Measurements from ENCODE around the gene TRIP13.

The TRIP13 gene

GRCh38 chr5:955886-956761 is 63.4 kb downstream of the TRIP13 start:
- DNase-seq (ENCODE audit: low spot score) = no peak

- no peak for DNase-seq (ENCODE audit: low spot score)
These were observed 64.5 kb downstream of the TRIP13 start for GRCh38 chr5:956941-957747.

- no peak for DNase-seq (ENCODE audit: low spot score)
These were observed 65.2 kb downstream of the TRIP13 start for GRCh38 chr5:957748-958485.

- no peak for DNase-seq (ENCODE audit: low spot score)
These were observed 66.3 kb downstream of the TRIP13 start for GRCh38 chr5:958701-959571.

GRCh38 chr5:959581-960531 is 67.2 kb downstream of the TRIP13 start:
- DNase-seq (ENCODE audit: low spot score) = no peak

- DNase-seq (ENCODE audit: low spot score) = no peak
These were observed 67.9 kb downstream of the TRIP13 start for GRCh38 chr5:960551-960950.

GRCh38 chr5:961002-961710 is 68.5 kb downstream of the TRIP13 start:
- no peak for DNase-seq (ENCODE audit: low spot score)

GRCh38 chr5:961711-962240 is 69.1 kb downstream of the TRIP13 start:
- no peak for DNase-seq (ENCODE audit: low spot score)

- no peak for DNase-seq (ENCODE audit: low spot score)
These were observed 69.7 kb downstream of the TRIP13 start for GRCh38 chr5:962386-962785.

GRCh38 chr5:962801-963200 is 70.1 kb downstream of the TRIP13 start:
- no peak for DNase-seq (ENCODE audit: low spot score)

GRCh38 chr5:963310-963672 is 70.6 kb downstream of the TRIP13 start:
- no peak for DNase-seq (ENCODE audit: low spot score)

- no peak for DNase-seq (ENCODE audit: low spot score)
These were observed 71.2 kb downstream of the TRIP13 start for GRCh38 chr5:963673-964531.

GRCh38 chr5:964821-965220 is 72.1 kb downstream of the TRIP13 start:
- DNase-seq (ENCODE audit: low spot score) = no peak

GRCh38 chr5:965604-966344 is 73.1 kb downstream of the TRIP13 start:
- DNase-seq (ENCODE audit: low spot score) = no peak

- no peak for DNase-seq (ENCODE audit: low spot score)
These were observed 73.6 kb downstream of the TRIP13 start for GRCh38 chr5:966345-966710.

GRCh38 chr5:966941-967340 is 74.3 kb downstream of the TRIP13 start:
- DNase-seq (ENCODE audit: low spot score) = no peak

Measured in kidney capillary endothelial cell (primary cell).